NCI-H2107 (cell line): ENCODE data around the gene EIF3L.

Source experiments
- DNase-seq: peaks from one replicate; lab custom pipeline; 2025; lab: John Stamatoyannopoulos, UW

EIF3L gene

GRCh38 chr22:37817705-37818408 is 31.4 kb upstream of the EIF3L start:
- no peak for DNase-seq

GRCh38 chr22:37818409-37819104 is 30.7 kb upstream of the EIF3L start:
- DNase-seq = no peak

- DNase-seq = no peak
Measured at GRCh38 chr22:37819105-37819433, 30.1 kb upstream of the EIF3L start.

GRCh38 chr22:37820350-37820749 is 28.9 kb upstream of the EIF3L start:
- DNase-seq = no peak

- no peak for DNase-seq
Measured at GRCh38 chr22:37822079-37822833, 27.0 kb upstream of the EIF3L start.

GRCh38 chr22:37823134-37823985 is 25.9 kb upstream of the EIF3L start, which contains the start of gene GALR3:
Gene GALR3 (plus strand): TSS chr22:37823382. CDS start chr22:37823407, 25 bp downstream.
- no peak for DNase-seq

- no peak for DNase-seq
Measured at GRCh38 chr22:37824674-37825641, 24.3 kb upstream of the EIF3L start.

- no peak for DNase-seq
Measured at GRCh38 chr22:37827056-37827455, 22.2 kb upstream of the EIF3L start.

GRCh38 chr22:37830093-37830842 is 19.0 kb upstream of the EIF3L start:
- no peak for DNase-seq

GRCh38 chr22:37831472-37831871 is 17.7 kb upstream of the EIF3L start:
- DNase-seq = no peak

- no peak for DNase-seq
Measured at GRCh38 chr22:37832022-37832857, 17.0 kb upstream of the EIF3L start.

GRCh38 chr22:37842015-37842793 is 7.0 kb upstream of the EIF3L start:
- no peak for DNase-seq

- DNase-seq = no peak
Measured at GRCh38 chr22:37843741-37844089, 5.5 kb upstream of the EIF3L start.

- DNase-seq = no peak
Measured at GRCh38 chr22:37844904-37845329, 4.3 kb upstream of the EIF3L start.

GRCh38 chr22:37846433-37846832 is 2.8 kb upstream of the EIF3L start:
- DNase-seq = no peak

- no peak for DNase-seq
Measured at GRCh38 chr22:37848587-37849088, 581 bp upstream of the EIF3L start.

- DNase-seq = no peak
Measured at GRCh38 chr22:37850801-37851200, 1.6 kb downstream of the EIF3L start.

GRCh38 chr22:37852418-37852817 is 3.2 kb downstream of the EIF3L start:
- DNase-seq = no peak
